H9 (cell line): ENCODE data around the gene SWT1. TPM values are rescaled to one million over a fixed set of nuclear protein-coding genes. Genes with fewer than 3 reads are reported as not detected.

Experiments
- DNase-seq: peaks from one replicate; pipeline ENCODE4 v3.0.0-alpha.2; 2017
- H2AFZ ChIP-seq: one replicate; pipeline ENCODE4 v1.6.1; 2013; ENCODE audit warnings: mild to moderate bottlenecking, low read length, control low read depth, moderate library complexity
- H2AK5ac ChIP-seq: 2 replicates; pipeline ENCODE4 v1.6.1; 2013; ENCODE audit warnings: low read length, control low read depth, mixed read lengths; ENCODE audit not compliant: insufficient read length
- H2BK120ac ChIP-seq: one replicate; pipeline ENCODE4 v1.6.1; 2013; ENCODE audit warnings: low read depth, mild to moderate bottlenecking, low read length, control low read depth, inconsistent platforms; ENCODE audit not compliant: poor library complexity, severe bottlenecking
- H2BK12ac ChIP-seq: 2 replicates; pipeline ENCODE4 v1.6.1; 2013; ENCODE audit warnings: low read length, control low read depth, mixed read lengths, low read depth; ENCODE audit not compliant: insufficient read length
- H2BK15ac ChIP-seq: 2 replicates; pipeline ENCODE4 v1.6.1; 2013; ENCODE audit warnings: low read depth, low read length, control low read depth
- H2BK20ac ChIP-seq: one replicate; pipeline ENCODE4 v1.6.1; 2013; ENCODE audit warnings: low read depth, mild to moderate bottlenecking, low read length, control low read depth, inconsistent platforms; ENCODE audit not compliant: poor library complexity, severe bottlenecking
- H2BK5ac ChIP-seq: 2 replicates; pipeline ENCODE4 v1.6.1; 2013; ENCODE audit warnings: low read length, control low read depth, mixed read lengths; ENCODE audit not compliant: insufficient read length
- H3K14ac ChIP-seq: 2 replicates; pipeline ENCODE4 v1.6.1; 2013; ENCODE audit warnings: low read length, control low read depth; ENCODE audit not compliant: insufficient read depth
- H3K18ac ChIP-seq: 2 replicates; pipeline ENCODE4 v1.6.1; 2013; ENCODE audit warnings: low read depth, mild to moderate bottlenecking, mixed read lengths, low read length, control low read depth; ENCODE audit not compliant: insufficient read length
- H3K23ac ChIP-seq: 2 replicates; pipeline ENCODE4 v1.6.1; 2013; ENCODE audit warnings: low read length, control low read depth, mixed read lengths, low read depth; ENCODE audit not compliant: insufficient read length
- H3K23me2 ChIP-seq: 2 replicates; pipeline ENCODE4 v1.6.1; 2013; ENCODE audit warnings: low read depth, mild to moderate bottlenecking, mixed read lengths, low read length, control low read depth; ENCODE audit not compliant: insufficient read length, poor library complexity, severe bottlenecking
- H3K27ac ChIP-seq: 2 replicates; pipeline ENCODE4 v1.5.1; 2013; ENCODE audit warnings: low read length, control low read depth, mixed read lengths, low read depth; ENCODE audit not compliant: insufficient read length
- H3K27me3 ChIP-seq: 2 replicates; pipeline ENCODE4 v1.6.1; 2013; ENCODE audit warnings: low read length, control low read depth, inconsistent platforms; ENCODE audit not compliant: insufficient read depth
- H3K4ac ChIP-seq: 2 replicates; pipeline ENCODE4 v1.6.1; 2013; ENCODE audit warnings: low read depth, mild to moderate bottlenecking, control low read depth, inconsistent platforms, low read length, moderate library complexity
- H3K4me1 ChIP-seq: 2 replicates; pipeline ENCODE4 v1.6.1; 2013; ENCODE audit warnings: low read length, control low read depth, inconsistent platforms; ENCODE audit not compliant: insufficient read depth
- H3K4me2 ChIP-seq: 2 replicates; pipeline ENCODE4 v1.6.1; 2013; ENCODE audit warnings: low read length, control low read depth, mixed read lengths; ENCODE audit not compliant: insufficient read length, insufficient read depth
- H3K56ac ChIP-seq: 2 replicates; pipeline ENCODE4 v1.6.1; 2013; ENCODE audit warnings: low read depth, mild to moderate bottlenecking, mixed read lengths, low read length, control low read depth; ENCODE audit not compliant: insufficient read length
- H3K79me1 ChIP-seq: 2 replicates; pipeline ENCODE4 v1.6.1; 2013; ENCODE audit warnings: low read depth, mild to moderate bottlenecking, moderate library complexity, low read length, control low read depth, inconsistent platforms; ENCODE audit not compliant: insufficient read depth, poor library complexity, severe bottlenecking
- H3K79me2 ChIP-seq: 2 replicates; pipeline ENCODE4 v1.6.1; 2013; ENCODE audit warnings: low read length, control low read depth, inconsistent platforms; ENCODE audit not compliant: insufficient read depth
- H3K9ac ChIP-seq: 2 replicates; pipeline ENCODE4 v1.6.1; 2013; ENCODE audit warnings: low read length, control low read depth, mixed read lengths; ENCODE audit not compliant: insufficient read length; ENCODE audit errors: extremely low read depth
- H3K9me3 ChIP-seq: one replicate; pipeline ENCODE4 v1.6.1; 2013; ENCODE audit warnings: low read depth, low read length, inconsistent platforms; ENCODE audit not compliant: control insufficient read depth
- H3T11ph ChIP-seq: one replicate; pipeline ENCODE4 v1.6.1; 2013; ENCODE audit warnings: mild to moderate bottlenecking, low read length, control low read depth, inconsistent platforms
- H4K20me1 ChIP-seq: one replicate; pipeline ENCODE4 v1.6.1; 2013; ENCODE audit not compliant: control insufficient read depth, insufficient read length, insufficient read depth
- H4K5ac ChIP-seq: 2 replicates; pipeline ENCODE4 v1.6.1; 2013; ENCODE audit warnings: low read depth, mild to moderate bottlenecking, mixed read lengths, low read length, control low read depth; ENCODE audit not compliant: insufficient read length
- H4K8ac ChIP-seq: replicated peaks from 2 replicates; pipeline ENCODE4 v1.6.1; 2013; ENCODE audit warnings: low read length, control low read depth, mixed read lengths, low read depth; ENCODE audit not compliant: insufficient read length
- H4K91ac ChIP-seq: 2 replicates; pipeline ENCODE4 v1.6.1; 2013; ENCODE audit warnings: low read depth, mild to moderate bottlenecking, moderate library complexity, mixed read lengths, low read length, control low read depth; ENCODE audit not compliant: insufficient read length
- H3K27ac Mint-ChIP-seq, 3 experiments: 2 replicates in 2 of 3; 3 replicates in 1 of 3; pipeline ENCODE4 v1.8.0; 2020 to 2021; ENCODE audit warnings: mixed read lengths in 3 of 3, mild to moderate bottlenecking in 1 of 3, moderate library complexity in 1 of 3
- H3K27me3 Mint-ChIP-seq: 2 replicates; pipeline ENCODE4 v1.8.0; 2021; ENCODE audit warnings: low read depth, mild to moderate bottlenecking, moderate library complexity, mixed read lengths
- H3K36me3 Mint-ChIP-seq, 3 experiments: 2 replicates in 2 of 3; 3 replicates in 1 of 3; pipeline ENCODE4 v1.8.0; 2020 to 2021; ENCODE audit warnings: low read depth in 3 of 3, mixed read lengths in 3 of 3; ENCODE audit not compliant: insufficient read depth in 1 of 3
- H3K4me1 Mint-ChIP-seq, 2 experiments: 2 replicates each; pipeline ENCODE4 v1.8.0; 2020; ENCODE audit warnings: mixed read lengths in 2 of 2
- H3K4me3 Mint-ChIP-seq, 2 experiments: 2 replicates in 1 of 2; 3 replicates in 1 of 2; pipeline ENCODE4 v1.8.0; 2020 to 2021; ENCODE audit warnings: mild to moderate bottlenecking in 2 of 2, mixed read lengths in 2 of 2, moderate library complexity in 1 of 2
- H3K9me3 Mint-ChIP-seq, 2 experiments: 2 replicates in 1 of 2; 3 replicates in 1 of 2; pipeline ENCODE4 v1.8.0; 2020; ENCODE audit warnings: mild to moderate bottlenecking in 2 of 2, mixed read lengths in 2 of 2, moderate library complexity in 1 of 2
- WGBS: extraction: QIAGEN DNeasy Blood & Tissue Kit; methylation state at CpG from one replicate; pipeline ENCODE4 v1.1.7; 2013; ENCODE audit warnings: missing lambda C conversion rate, low lambda C conversion rate, mixed read lengths; ENCODE audit not compliant: insufficient read length; ENCODE audit errors: extremely low coverage; 5-methylcytosine and 5-hydroxymethylcytosine counted together
- total RNA-seq: library from RNA; stranded (reverse); gene quantifications from 2 replicates; pipeline ENCODE4 v1.2.1, GENCODE V29; 2021
- TF ChIP-seq, protein P1 (sequence below): fragments of 200-600 bp; sonication (generic); conservative IDR thresholded peaks from 3 replicates; pipeline ENCODE4 v1.8.0; 2021; ENCODE audit warnings: antibody characterized with exemption, mild to moderate bottlenecking

The SWT1 gene
- total RNA-seq, 1 experiment from 2014 or later: 5.2 TPM

DNA sequence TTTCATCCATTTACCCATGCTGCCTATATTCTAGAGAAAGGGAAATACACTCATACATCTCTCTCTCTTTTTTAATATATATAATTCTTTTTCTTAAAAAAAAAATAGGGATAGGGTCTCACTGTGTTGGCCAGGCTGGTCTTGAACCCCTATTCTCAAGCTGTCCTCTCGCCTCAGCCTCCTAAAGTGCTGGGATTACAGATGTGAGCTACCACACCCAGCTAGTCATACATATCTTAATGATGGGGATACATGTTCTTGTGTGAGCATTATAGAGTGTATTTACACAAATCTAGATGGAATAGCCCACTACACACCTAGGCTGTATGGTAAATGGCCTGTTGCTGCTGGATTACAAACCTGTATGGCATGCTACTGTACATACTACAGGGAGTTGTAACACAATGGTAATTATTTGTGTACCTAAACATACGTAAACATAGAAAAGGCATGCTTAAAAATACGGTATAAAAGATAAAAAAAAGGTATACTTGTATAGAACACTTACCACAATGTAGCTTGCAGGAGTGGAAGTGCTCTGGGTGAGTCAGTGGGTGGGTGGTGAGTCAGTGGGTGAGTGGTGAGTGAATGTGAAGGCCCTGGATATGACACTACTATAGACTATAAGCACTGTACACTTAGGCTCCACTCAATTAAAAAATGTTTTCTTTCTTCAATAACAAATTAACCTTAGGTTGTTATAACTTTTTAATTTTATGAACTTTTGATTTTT lies 87.2 kb downstream of the SWT1 start:
- H2BK120ac ChIP-seq: no peak overlapping the region
- no peak overlapping the region for H2AK5ac ChIP-seq
- H3K4me1 ChIP-seq: no peaks in the 10 kb centered on the region; the same call in 1 of the 2 replicates
- H3K27me3 ChIP-seq: no peaks in the 10 kb centered on the region
- H3K23me2 ChIP-seq: no peaks in the 10 kb centered on the region
- H4K91ac ChIP-seq: no peak overlapping the region
- H3K14ac ChIP-seq: no peak overlapping the region
- no peak overlapping the region for H4K5ac ChIP-seq
- no CpG with 5 or more reads among the region's 3 CpGs for WGBS
- H3K9ac ChIP-seq: no peak overlapping the region
- Mint-ChIP-seq H3K4me1 (peaks cover 4 to 5% of the 10 kb centered on the region in 2 experiments), H3K36me3 (no peaks in the 10 kb centered on the region), H3K9me3 (no peaks in the 10 kb centered on the region), H3K27ac (no peak overlapping the region), H3K4me3 (no peak overlapping the region), H3K27me3 (no peaks in the 10 kb centered on the region)
- H3K23ac ChIP-seq: no peak overlapping the region
- H3K4me2 ChIP-seq: no peak overlapping the region
- H2BK5ac ChIP-seq: no peak overlapping the region
- H3K18ac ChIP-seq: no peak overlapping the region
- no peaks in the 10 kb centered on the region for H4K20me1 ChIP-seq
- H3T11ph ChIP-seq: no peak overlapping the region
- H3K56ac ChIP-seq: no peak overlapping the region
- no peak overlapping the region for H3K27ac ChIP-seq
- no peak for DNase-seq
- H3K4ac ChIP-seq: no peak overlapping the region
- no peak overlapping the region for H2BK15ac ChIP-seq
- H3K9me3 ChIP-seq: no peaks in the 10 kb centered on the region
- H2BK12ac ChIP-seq: no peak overlapping the region
- TF ChIP-seq, protein P1, sequence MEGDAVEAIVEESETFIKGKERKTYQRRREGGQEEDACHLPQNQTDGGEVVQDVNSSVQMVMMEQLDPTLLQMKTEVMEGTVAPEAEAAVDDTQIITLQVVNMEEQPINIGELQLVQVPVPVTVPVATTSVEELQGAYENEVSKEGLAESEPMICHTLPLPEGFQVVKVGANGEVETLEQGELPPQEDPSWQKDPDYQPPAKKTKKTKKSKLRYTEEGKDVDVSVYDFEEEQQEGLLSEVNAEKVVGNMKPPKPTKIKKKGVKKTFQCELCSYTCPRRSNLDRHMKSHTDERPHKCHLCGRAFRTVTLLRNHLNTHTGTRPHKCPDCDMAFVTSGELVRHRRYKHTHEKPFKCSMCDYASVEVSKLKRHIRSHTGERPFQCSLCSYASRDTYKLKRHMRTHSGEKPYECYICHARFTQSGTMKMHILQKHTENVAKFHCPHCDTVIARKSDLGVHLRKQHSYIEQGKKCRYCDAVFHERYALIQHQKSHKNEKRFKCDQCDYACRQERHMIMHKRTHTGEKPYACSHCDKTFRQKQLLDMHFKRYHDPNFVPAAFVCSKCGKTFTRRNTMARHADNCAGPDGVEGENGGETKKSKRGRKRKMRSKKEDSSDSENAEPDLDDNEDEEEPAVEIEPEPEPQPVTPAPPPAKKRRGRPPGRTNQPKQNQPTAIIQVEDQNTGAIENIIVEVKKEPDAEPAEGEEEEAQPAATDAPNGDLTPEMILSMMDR: no peak
- no peak overlapping the region for H2BK20ac ChIP-seq
- no peaks in the 10 kb centered on the region for H3K79me1 ChIP-seq
- H2AFZ ChIP-seq: no peak overlapping the region
- H3K79me2 ChIP-seq: no peaks in the 10 kb centered on the region
- H4K8ac ChIP-seq: no peak overlapping the region
